Bone marrow (tissue), 2 donors: Measurements from ENCODE around the gene ATG5.

ENCODE experiments used
- DNase-seq, 2 donors: peaks; one replicate each; lab custom pipeline; 2025; lab: John Stamatoyannopoulos, UW

The ATG5 gene

DNA sequence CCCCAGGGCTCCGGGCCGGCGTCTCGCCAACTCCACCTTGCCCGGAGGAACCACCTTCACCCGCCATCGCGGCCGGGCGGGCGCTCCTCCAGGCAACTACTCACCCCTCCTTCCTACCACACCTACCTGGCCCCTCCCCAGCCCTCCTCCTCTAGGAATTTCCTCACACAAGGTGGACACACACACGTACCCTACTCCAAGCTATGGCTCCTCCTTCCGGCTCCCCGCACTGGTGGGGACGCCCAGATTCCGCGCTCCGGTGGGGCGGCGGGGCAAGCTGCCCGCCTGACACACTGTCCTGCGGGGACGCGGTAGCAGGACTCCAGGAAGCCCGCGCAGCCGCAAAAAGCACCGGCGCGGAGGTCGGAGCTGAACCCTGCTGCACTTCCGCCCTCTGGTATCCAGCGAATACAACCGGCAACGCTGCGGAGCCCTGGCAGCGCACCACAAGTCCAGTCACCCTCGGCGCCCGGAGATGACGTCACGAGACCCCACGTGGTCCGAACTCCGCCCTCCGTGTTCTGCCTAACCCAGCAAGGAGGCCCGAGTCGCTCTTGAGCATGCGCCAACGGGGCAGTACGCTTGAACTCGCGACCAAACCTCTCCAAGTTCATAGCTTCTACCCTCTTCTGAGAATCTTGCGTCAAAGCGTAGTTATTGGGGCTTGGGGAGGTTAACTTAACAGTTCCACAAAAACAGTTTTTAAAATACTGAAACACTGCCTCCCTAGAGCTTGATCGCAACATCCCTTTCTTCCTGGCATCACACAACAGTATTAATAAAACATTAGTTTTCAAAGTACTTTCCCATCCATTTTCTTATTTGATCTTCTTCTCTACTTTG lies at the start of gene ATG5:
Gene ATG5, minus strand, starts transcription at position 425 of the 843 bp plus-strand sequence. CDS start 9,552 bp downstream, outside the sequence.
- DNase-seq = peak; percentile 98 to 99

DNA sequence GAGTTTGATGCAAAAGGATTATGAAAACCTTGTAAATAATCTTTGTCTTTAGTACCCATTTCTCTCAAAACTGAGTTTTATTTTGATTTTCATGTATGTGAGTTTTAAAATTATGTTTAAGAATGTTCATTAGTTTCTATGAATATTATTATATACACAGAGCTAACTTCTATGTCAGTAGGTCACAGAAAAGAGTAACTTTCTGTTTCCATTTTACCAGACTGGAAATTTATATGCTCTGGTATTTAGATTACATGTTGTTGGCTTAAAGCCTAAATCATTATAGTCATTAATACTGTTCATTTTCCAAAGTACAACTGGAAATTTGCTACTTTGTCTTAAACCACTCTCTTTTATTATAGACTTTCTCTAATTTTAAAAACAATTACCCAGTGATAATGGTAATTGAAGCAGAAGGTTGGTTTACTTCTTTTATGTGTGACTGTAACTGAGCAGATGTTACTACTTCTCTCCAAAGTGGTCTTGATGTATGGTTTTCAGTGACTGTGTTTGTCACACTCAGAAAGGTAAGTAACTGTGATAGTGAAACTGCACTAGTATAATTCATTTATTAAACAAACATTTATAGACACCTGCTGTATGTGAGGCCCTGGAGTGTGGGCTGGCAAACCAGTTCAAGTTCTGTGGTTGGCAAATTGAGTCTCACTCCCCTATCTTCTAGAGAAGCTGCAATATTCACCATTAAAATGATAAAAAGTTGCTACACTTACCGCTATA lies 48.1 kb upstream of the ATG5 start:
- DNase-seq = no peak

DNA sequence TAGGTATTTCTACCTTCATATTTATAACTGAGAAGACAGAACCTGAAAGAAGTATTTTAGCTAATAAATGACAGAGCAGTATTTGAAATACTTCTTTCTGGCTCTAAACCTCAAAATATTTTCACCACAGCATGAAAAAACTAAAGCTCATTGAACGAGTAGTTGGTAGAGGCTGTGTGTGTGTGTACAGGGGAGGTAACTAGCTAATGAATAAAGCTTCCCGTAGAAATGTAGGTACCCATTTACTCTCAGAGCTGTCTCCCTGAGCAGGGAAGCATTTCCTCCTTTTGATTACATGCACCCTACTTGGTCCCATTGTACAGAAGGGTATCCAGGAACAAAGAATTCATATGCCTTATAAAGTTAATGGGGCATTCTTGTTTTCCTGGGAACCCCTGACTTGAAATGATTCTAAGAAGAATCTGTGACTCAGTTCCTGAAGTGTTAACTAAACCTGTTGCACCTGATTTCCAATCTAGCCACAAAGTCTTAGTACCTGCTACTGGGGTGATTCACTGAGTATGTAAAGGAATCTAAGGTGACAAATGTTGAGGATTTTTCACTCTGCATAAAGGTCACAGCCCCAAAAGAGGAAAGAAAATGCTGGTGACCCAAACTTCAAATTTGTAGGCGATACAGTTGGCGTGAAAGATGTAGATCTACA lies 47.4 kb upstream of the ATG5 start:
- no peak for DNase-seq

DNA sequence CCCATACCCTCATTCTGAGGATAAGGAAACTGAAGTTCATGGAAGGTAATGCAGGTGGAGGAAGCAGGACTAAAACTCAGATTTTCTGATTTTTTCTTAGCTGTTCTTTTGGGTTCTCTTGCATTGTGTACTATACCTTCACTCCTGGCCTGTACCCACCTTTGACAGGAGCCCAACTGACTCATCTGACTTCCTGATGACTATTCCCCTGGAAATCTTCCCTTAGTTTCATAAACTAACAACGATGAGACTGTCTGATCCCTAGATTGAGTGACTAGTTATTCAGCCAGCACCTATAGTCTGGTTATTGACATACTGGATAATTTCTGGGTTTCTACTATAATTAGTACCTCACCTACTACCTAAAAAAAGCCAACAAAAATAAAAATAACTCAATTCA lies 45.1 kb upstream of the ATG5 start:
- no peak for DNase-seq

DNA sequence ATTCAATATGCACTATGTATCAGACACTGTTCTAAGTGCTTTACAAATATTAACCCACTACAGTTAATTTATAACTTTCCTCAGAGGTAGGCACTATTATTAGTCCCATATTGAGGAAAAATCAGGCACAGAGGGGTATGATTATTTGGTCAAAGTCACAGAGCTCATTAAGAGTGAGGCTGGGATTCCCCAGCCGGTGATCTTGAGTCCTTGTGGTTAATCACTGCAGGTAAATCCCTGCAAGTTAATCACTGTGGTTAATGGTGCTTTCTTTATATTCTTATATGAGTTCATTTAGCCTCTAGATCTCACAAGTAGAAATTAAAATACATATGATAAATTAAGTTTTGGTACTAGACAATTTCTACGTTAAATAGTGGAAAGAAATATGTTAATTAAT lies 44.2 kb upstream of the ATG5 start:
- DNase-seq = no peak

DNA sequence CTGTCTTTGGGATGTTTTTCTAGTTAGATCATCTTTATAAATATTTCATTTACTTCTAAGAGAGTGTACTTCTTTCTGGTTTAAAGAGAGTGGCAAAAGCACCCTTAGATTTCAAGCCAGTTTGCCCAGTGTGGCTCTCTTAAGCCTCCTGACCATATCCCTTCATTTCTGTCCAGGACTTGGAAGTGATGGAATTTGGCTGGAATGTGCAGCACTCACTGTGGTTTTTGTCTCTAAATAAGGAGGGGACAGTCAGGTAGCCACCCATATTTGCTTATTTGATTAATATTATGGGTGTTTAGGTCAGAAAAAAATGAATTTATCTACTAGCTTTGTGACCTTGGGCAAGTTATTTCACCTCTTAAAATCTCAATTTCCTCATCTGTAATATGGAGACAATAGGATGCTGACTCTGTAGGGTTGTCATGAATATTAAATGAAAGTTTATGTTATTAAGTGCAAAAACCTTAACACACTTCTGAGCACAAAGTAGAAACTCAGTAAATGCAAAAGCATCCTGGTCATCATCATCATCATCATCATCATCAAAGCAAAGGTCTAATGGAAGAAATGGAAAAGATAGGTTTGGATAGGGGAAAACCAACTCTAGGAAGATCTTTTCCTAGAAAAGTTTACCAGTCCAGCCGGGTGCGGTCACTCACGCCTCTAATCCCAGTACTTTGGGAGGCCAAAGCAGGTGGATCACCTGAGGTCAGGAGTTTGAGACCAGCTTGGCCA lies 38.0 kb upstream of the ATG5 start:
- DNase-seq = no peak

DNA sequence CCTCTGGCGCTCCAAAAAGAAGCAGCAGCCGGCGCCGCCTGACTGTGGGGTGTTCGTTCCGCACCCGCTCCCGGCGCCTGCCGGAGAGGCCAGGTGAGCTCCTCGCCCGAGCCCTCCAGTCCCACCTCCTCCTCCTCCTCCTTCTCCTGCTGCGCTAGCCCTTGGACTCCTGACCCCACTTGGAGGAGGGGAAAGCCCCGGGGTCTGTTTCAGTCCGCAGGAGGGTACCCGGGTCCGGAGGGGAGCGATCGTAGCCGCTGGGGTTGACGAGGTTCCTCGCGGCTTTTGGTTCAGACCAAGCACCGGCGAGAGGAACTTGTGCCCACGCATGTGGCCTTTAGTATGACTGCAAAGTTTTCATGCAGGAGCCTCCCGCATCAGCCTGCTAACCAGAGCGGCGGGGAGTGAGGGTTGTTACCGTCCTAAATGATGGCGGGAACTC lies 35.5 kb upstream of the ATG5 start:
- DNase-seq = no peak

DNA sequence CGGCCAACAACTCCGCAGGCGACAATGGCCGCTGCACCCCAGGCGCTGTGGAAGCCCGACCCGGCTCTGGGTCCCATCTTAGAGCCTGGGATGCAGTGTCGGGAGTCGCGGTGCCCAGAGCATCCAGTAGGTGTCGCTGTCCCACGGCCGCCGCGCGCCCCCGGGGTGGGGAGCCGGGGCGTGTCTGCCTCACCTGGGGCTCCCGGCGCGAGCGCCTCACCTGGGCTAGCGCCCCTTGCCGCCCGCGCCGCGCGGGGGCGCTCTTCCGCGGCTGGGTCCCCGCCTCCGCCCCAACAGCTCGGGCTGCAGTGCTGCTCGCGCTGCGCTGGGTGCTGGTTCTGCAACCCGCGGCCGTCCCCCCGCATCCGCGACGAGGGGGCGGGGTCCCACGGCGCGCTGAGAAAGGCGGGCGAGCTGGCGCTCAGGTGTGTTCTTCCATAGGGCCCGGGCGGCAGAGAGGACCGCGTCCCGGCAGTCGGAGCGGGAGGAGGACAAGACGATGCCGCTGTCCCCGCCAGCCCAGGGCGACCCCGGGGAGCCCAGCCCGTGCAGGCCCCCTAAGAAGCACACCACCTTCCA lies 34.9 kb upstream of the ATG5 start, which contains the start of gene CRYBG1:
Gene CRYBG1, plus strand, starts transcription at position 308 of the 579 bp plus-strand sequence. Its CDS starts 192 bp downstream, at position 500.
- DNase-seq = peak in 1 of 2 donors; percentile 23

DNA sequence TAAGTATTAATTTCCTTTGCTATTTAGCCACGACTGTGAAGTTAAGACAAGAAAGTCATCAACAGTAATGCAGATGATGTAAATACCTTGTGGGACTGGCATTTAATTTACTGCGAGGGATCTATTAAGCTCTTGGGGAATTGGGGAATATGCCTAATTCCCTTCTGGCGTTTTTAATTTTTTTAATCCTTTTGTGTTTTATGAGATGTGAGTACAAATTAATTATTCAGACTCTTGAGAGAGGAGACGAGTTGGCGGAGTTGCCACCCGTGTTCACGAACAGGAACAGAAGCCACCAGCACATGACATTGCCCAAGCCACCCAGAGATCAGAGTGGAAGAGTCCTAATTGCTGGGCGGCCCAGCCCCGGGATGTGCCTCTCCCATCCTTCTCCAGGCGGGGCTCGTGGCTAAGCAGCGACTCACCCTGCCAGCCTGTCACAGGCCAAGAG lies 34.4 kb upstream of the ATG5 start:
- no peak for DNase-seq

DNA sequence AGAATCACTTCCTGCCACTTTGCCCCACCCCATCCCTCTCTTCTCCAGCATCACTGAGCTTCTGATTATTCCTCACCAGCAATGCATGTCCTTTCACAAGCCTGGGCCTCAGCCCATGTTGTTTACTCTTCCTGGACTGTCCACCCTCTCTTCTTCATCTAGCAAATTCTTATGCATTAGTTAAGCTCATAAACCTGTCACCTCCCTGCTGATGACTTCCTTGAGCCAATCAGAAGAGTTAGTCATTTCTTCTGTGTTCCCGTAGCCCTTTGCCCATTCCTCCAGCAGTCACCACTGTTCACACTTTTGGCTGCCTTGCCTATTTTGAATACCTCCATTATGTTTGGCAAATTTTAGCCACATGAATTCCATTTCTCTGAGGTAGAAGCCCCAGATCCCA lies 30.8 kb upstream of the ATG5 start:
- DNase-seq = no peak

DNA sequence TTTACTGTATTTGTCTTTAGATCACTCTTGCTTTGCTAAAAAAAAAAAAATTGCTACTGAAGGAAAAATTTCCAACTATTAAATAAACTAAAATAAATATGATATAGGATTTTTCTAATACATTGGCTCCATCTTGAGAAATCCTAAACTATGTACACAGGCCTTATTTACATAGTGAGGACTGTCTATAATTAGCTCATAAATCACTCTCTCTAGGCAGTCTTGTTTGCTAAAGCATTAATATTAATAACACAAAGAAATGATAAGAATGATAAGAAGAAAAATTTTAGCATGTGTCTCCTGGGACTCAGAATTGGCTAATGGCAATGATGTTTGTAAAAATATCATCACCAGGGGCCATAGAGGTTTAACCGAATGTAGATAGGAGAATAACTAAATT lies 21.7 kb upstream of the ATG5 start:
- no peak for DNase-seq

DNA sequence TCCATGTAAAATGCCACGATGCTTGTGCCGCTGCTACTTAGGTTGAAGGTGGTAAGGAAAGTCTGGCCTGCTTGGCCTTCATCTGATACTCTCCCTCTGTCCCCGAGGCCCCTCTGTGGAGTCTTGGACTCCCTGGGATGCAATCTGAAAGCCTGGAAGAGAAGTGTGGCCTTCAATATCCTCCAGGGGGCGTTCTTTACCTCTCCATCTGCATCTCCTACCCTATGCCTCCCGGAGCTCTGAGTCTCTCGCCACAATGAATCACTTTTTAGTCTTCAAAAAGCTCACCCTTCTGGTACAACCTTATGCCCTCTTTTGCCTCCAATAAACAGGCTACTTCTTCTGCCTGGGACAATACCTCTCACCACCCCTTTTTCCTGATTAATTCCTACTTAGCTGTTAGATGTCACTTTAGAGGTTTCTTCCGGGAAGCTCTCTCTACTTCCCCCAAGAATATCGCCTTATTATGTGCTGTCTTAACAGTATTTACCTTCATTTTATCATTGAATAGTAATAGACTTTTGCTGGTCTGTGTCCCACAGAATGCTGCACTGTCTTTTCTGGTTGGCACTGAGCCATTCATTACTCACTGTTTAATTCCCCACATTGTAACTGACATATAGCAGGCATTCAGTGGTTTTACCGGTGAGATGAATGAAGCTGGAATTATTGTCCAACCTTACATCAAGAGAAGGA lies 13.9 kb upstream of the ATG5 start:
- peak in 1 of 2 donors; percentile 77 for DNase-seq

DNA sequence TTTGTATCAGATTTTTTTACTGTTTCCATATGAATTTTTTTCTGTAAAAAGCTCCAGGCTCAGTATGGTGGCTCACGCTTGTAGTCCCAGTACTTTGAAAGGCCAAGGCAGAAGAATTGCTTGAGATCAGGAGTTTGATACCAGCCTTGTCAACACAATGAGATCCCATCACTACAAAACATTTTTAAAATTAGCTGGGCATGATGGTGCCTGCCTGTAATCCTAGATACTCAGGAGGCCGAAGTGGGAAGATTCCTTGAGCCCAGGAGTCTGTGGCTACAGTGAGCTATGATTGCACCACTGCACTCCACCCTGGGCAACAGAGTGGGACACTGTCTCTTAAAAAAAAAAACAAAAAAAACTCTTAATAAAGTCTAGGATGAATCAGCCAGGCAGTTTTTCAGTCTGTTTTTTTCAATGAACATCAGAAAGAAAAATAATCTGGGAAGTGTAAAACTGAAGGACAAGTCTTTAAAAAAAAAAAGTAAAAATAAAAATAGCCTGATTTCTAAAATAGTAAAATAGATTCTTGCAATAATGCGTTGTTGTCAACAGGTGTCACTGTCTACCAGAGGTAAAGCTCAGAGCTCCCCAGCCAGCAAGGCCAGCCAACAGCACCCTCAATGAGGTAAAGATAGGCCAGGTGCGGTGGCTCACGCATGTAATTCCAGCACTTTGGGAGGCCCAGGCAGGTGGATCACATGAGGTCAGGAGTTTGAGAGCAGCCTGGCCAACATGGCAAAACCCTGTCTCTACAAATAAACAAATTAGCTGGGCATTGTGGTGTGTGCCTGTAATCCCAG lies 9.3 kb upstream of the ATG5 start:
- DNase-seq = peak in 1 of 2 donors; percentile 44

DNA sequence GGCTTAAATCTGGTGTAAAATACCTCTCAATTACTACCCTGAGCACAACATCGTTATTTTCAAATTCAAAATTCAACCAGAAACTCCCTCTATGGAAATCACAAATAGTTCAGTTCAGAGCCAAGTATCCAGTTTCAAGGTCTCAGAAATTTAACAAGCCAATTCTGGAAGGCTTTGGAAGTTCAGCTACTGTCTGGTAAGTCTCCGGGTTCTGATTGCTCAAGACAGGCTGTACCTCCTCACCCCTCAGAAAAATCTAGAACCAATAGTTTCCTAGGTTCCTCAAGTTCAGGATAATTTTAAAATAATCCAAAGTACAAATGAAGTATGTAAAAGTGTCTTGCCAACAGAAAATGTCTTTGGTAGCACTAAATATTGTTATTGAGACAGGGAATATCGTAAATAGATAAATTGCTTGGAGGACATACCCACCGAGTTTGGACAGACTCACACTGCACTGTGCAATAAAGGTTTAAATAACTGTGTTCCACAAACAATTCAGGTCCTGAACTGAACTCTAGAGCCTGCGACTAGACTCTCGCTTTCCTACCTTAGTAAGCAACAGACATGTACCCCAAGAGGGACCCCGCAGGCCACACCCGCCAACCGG lies 729 bp downstream of the ATG5 start:
- DNase-seq = no peak

DNA sequence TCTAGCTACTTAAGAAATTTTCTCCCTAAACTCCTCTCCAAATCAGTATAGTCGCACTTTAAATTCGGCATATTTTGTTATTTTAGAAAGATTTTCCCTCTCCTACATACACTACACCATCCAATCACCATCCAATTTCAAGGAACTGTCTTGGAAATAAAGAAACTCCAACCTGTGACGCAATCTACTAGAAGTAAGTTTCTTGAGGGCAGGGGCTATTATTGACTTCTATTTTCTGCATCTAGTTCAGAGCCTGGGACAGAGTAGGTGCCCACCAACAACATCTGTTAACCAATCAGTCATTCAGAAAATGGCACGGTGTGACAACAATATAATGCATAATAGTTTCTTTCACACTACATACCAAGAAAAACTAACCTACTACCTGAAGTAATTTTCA lies 3.6 kb downstream of the ATG5 start:
- no peak for DNase-seq

DNA sequence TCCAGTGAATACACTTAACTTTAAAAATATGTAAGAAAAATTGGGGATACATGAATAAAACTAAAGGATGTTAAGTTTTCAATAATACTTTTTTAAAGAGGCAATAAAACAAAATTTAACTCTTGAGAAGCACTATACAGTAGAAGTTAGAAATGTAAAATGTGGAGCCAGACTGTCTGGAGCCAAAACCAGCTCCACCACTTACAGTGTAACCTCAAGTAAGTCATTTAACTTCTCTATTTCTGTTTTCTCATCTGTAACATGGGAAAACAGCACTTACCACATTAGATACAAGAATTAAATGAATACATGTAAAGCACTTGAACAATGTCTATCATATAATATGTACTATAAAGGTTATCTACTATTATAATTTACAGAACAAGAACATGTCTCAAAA lies 6.7 kb downstream of the ATG5 start:
- no peak for DNase-seq

DNA sequence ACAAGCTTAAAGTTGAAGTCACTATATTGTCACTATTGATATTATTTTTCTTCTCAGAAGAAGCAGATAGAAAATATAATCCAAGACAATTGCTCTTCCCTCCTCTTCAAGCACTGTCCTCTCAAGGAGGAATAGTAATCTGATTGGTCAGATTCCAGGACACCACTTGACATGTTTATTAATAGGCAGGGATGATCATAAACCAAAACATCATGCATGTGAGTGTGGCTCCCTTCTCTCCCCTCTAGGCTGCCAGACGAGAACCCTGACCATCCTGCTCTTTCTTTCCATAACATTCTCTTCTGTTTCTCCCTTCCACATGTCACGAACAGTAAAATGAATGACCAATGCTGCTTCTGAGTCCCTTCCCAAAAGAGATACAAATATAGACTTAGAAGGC lies 7.5 kb downstream of the ATG5 start:
- no peak for DNase-seq

DNA sequence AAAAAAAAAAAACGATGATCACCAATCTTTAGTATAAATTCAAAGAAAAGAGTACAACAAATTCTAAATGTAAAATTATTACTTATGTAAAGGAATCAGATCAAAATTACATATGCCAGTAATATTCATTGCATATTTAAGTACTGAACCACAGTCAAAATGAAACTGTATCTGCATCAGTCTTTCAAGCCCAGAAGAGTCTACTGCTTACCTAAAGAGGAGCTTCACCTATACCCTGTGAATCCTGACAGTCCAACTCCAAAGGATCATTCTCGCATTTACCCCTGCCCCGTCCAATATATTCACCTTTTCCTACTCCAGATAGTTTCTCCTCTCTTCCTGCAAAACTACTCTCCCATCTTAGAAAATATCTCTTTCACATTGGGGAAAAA lies 9.2 kb downstream of the ATG5 start:
- no peak for DNase-seq

DNA sequence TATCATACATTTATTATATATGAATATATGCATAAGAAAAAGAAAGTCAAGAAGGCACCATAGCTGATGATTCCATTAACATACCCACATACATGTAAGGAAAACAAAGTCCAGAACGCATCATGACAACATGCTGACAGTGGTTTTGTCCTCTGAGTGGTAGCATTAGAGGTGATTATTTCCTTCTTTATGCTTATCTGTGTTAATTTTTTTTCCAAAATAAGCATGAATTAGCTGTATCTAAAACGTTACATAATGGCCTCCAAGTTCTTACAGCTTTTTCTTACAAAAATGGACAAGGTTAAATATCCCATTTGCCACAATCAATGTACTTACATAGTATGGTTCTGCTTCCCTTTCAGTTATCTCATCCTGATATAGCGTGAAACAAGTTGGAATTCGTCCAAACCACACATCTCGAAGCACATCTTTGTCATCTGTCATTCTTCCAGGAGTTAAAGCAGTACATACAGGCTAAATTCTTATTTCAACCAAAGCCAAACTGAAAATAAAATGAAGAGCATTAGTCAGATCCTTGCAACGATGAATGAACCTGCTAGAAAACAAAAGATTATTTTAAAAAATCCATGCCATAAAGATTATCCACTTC lies 9.7 kb downstream of the ATG5 start:
- no peak for DNase-seq
